ENCODE data around the gene ADGRL2. TPM values are rescaled to one million over a fixed set of nuclear protein-coding genes. Genes with fewer than 3 reads are reported as not detected.

ADGRL2 gene
- total RNA-seq, 1 donor from 2014 or later: 48.9 TPM

DNA sequence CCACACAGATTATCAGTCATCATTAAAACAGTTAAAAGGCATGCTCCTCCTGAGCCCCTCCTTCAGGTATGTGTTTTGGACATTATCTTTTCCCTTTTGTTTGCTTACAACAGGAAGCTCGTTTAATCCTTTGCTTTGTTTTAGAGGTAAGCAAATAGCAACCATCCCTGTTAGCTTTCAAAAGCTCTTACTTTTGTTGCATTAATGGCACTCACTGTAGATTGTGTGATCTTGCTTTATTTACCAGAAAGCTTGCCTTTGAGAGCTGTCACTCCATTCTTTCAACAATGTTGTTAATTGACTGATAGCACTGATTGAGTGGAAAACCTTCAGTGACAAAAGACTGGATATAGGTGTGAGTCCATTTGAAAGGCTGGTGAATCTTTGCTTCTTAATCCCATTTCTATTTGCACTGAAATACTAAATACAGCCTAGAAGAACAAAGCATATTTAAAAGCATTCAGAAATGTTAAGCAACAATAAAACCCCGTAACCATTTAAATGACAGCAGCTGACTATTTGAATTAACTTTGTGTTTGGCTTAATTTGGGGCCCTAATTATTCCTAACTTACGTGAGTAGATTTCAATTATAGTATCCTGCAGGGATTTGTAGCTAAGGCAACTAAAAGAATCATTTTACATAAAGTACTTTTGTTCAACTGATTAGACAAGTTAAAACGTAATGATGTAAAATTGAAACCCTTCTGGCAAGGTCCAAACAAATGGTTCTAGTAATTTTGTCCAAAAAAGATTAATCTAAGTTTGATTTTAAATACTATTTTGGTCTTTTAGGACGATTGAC lies 48.3 kb downstream of the ADGRL2 start:
- Histone ChIP-seq H3K4me3 (no peak overlapping the region), H3K36me3 (no peaks in the 10 kb centered on the region), H3K4me1 (no peaks in the 10 kb centered on the region), H3K9me3 (no peaks in the 10 kb centered on the region), H3K27me3 (no peaks in the 10 kb centered on the region), H3K27ac (no peak overlapping the region)
- intact Hi-C loops (cut with DNase I): no loop called here
- DNase-seq (ENCODE audit: low spot score in 2 of 2): no peak
- TF ChIP-seq CTCF (IDR thresholded peaks at IDR 0.05): no peak

DNA sequence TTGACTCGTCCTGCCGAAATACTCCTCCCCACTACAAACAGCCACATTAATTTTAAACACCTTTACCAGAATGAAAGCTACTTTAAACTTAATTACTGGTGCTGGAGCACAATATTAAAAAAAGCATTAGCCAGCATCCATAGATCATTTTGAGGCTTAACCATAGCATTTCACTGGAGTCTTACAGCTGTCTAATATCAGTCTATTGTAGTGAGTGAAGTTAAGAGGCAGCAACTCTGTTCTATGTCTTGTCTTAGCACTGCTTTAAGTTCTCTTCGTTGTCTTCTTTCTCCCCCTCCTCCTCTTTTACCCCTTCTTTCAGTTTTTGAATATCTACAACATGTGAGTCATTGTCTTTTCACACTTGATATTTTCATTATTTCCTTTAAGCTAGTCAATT lies 49.3 kb downstream of the ADGRL2 start:
- Histone ChIP-seq H3K27me3 (no peaks in the 10 kb centered on the region), H3K27ac (no peak overlapping the region), H3K4me3 (no peak overlapping the region), H3K9me3 (no peaks in the 10 kb centered on the region), H3K36me3 (no peaks in the 10 kb centered on the region), H3K4me1 (no peaks in the 10 kb centered on the region)
- intact Hi-C loops (cut with DNase I): no loop called here
- no peak for DNase-seq (ENCODE audit: low spot score in 2 of 2)
- no peak for TF ChIP-seq CTCF (IDR thresholded peaks at IDR 0.05)

GRCh38 chr1:81850495-81850894 lies 49.8 kb downstream of the ADGRL2 start:
- Histone ChIP-seq H3K36me3 (no peaks in the 10 kb centered on the region), H3K4me1 (peaks cover 0 to under 1% of the 10 kb centered on the region in 2 donors), H3K9me3 (no peaks in the 10 kb centered on the region), H3K27ac (no peak overlapping the region), H3K27me3 (no peaks in the 10 kb centered on the region), H3K4me3 (no peak overlapping the region)
- TF ChIP-seq CTCF (IDR thresholded peaks at IDR 0.05): no peak
- DNase-seq (ENCODE audit: low spot score in 2 of 2): no peak
- intact Hi-C loops (cut with DNase I): no loop called here

- no peaks in the 10 kb centered on the region for H3K9me3 ChIP-seq
- TF ChIP-seq CTCF (IDR thresholded peaks at IDR 0.05): no peak
- H3K4me1 ChIP-seq: peaks cover 0 to 2% of the 10 kb centered on the region in 2 donors
- no peak overlapping the region for H3K27ac ChIP-seq
- DNase-seq (ENCODE audit: low spot score in 2 of 2): no peak
- no peak overlapping the region for H3K4me3 ChIP-seq
- no peaks in the 10 kb centered on the region for H3K27me3 ChIP-seq
- no peaks in the 10 kb centered on the region for H3K36me3 ChIP-seq
- intact Hi-C loops (cut with DNase I): no loop called here
Observed at GRCh38 chr1:81851217-81851616, 50.5 kb downstream of the ADGRL2 start.

DNA sequence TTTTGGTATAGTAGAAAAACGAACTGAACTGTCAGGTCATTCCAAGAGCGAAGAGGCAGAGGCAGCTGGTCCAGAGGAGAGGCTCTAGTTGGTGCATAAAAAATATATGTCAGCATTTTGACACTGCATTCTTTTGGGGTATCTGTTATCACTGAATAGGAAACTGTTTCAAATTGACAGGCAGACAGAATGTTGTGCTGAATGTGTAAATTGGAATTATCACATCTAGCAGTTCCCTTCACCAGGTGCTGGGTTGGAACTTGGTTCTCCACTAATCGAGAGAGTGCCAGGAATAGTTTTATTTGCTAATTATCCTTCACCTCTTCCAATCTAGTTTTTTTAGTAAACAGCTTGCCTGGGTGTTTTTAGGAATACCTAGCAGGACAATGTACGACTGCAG lies 52.2 kb downstream of the ADGRL2 start:
- Histone ChIP-seq H3K4me1 (peaks cover 0 to 2% of the 10 kb centered on the region in 2 donors), H3K9me3 (no peaks in the 10 kb centered on the region), H3K4me3 (no peak overlapping the region), H3K36me3 (no peaks in the 10 kb centered on the region), H3K27me3 (no peaks in the 10 kb centered on the region), H3K27ac (no peak overlapping the region)
- TF ChIP-seq CTCF (IDR thresholded peaks at IDR 0.05): no peak
- no peak for DNase-seq (ENCODE audit: low spot score in 2 of 2)
- intact Hi-C loops (cut with DNase I): no loop called here

Measured in ascending aorta (tissue), 2 donors.